22Rv1 (cell line): Measurements from ENCODE around the gene CMTM4.

Experiments used
- CTCF ChIP-seq: fragments of 450-650 bp; IDR thresholded peaks from 2 replicates; pipeline ENCODE4 v1.5.1; 2017; ENCODE audit warnings: mild to moderate bottlenecking
- ZFX ChIP-seq: fragments of 450-650 bp; IDR thresholded peaks from 2 replicates; pipeline ENCODE4 v1.6.1; 2017; ENCODE audit warnings: antibody characterized with exemption, borderline replicate concordance

GRCh38 chr16:66677836-66678235, 18.7 kb downstream of the CMTM4 start:
- TF ChIP-seq CTCF (no peak), ZFX (no peak)
